HEK293 (cell line): ENCODE results near the gene PPFIA2.

Source experiments
- CTCF ChIA-PET: fragments of 350-600 bp; formaldehyde crosslinking; extraction: SDS; loops from one replicate; lab custom pipeline; 2021; ENCODE audit warnings: antibody characterized with exemption; lab: Yijun Ruan, JAX
- POLR2A ChIA-PET: fragments of 300-600 bp; formaldehyde crosslinking; extraction: SDS; loops from one replicate; lab custom pipeline; 2020; ENCODE audit warnings: antibody characterized with exemption, inconsistent platforms; lab: Yijun Ruan, JAX
- H3K27ac ChIP-seq: fragments of 200-500 bp; sonication (Bioruptor generic); 2 replicates; pipeline ENCODE4 v1.5.1; 2014; ENCODE audit warnings: low read depth, low read length, control low read depth, inconsistent platforms; ENCODE audit errors: extremely low read depth
- H3K36me3 ChIP-seq, 2 experiments: fragments of 200-500 bp in 1 of 2; sonication (Bioruptor generic) in 1 of 2; 1 replicate in 1 of 2; 2 replicates in 1 of 2; pipeline ENCODE4 v1.5.1; 2014 to 2017; ENCODE audit warnings: inconsistent platforms in 2 of 2, low read length in 2 of 2; ENCODE audit not compliant: control insufficient read depth in 2 of 2, insufficient read depth in 1 of 2
- H3K4me1 ChIP-seq: fragments of 200-500 bp; sonication (Bioruptor generic); 2 replicates; pipeline ENCODE4 v1.5.1; 2014; ENCODE audit warnings: mild to moderate bottlenecking, low read length, inconsistent platforms; ENCODE audit not compliant: control insufficient read depth, insufficient read depth
- H3K4me3 ChIP-seq: 2 replicates; pipeline ENCODE4 v1.5.1; 2011; ENCODE audit warnings: low read depth, mild to moderate bottlenecking, control low read depth, low read length, moderate library complexity
- H3K9me3 ChIP-seq: fragments of 200-500 bp; sonication (Bioruptor generic); 2 replicates; pipeline ENCODE4 v1.5.1; 2014; ENCODE audit warnings: low read depth, low read length, inconsistent platforms; ENCODE audit not compliant: control insufficient read depth, insufficient read depth
- GLIS1 ChIP-seq: fragments of 450-650 bp; formaldehyde crosslinking; IDR thresholded peaks from 2 replicates; pipeline ENCODE4 v1.5.1; 2016; ENCODE audit warnings: missing biosample characterization, missing genetic modification characterization
- GLIS2 ChIP-seq: fragments of 450-650 bp; formaldehyde crosslinking; IDR thresholded peaks from 2 replicates; pipeline ENCODE4 v1.5.1; 2016; ENCODE audit warnings: missing biosample characterization, missing genetic modification characterization
- HOXC10 ChIP-seq: sonication (generic); formaldehyde crosslinking; IDR thresholded peaks from 2 replicates; pipeline ENCODE4 v1.8.1; 2023; ENCODE audit warnings: mild to moderate bottlenecking, missing genetic modification reagents
- IKZF3 ChIP-seq: fragments of 450-650 bp; IDR thresholded peaks from 2 replicates; pipeline ENCODE4 v1.5.0; 2018; ENCODE audit warnings: missing biosample characterization, mild to moderate bottlenecking, missing genetic modification characterization, moderate library complexity
- OVOL3 ChIP-seq: fragments of 450-650 bp; formaldehyde crosslinking; IDR thresholded peaks from 2 replicates; pipeline ENCODE4 v1.5.1; 2016; ENCODE audit warnings: missing biosample characterization, missing genetic modification characterization
- SP7 ChIP-seq: fragments of 450-650 bp; formaldehyde crosslinking; IDR thresholded peaks from 2 replicates; pipeline ENCODE4 v1.5.1; 2016; ENCODE audit warnings: missing biosample characterization, missing genetic modification characterization
- WT1 ChIP-seq: fragments of 450-650 bp; formaldehyde crosslinking; IDR thresholded peaks from 2 replicates; pipeline ENCODE4 v1.5.1; 2016; ENCODE audit warnings: missing biosample characterization, missing genetic modification characterization
- YY1 ChIP-seq: fragments of 450-650 bp; formaldehyde crosslinking; IDR thresholded peaks from 2 replicates; pipeline ENCODE4 v1.5.1; 2018; ENCODE audit warnings: missing biosample characterization, missing genetic modification characterization
- ZBTB20 ChIP-seq: fragments of 450-650 bp; formaldehyde crosslinking; IDR thresholded peaks from 2 replicates; pipeline ENCODE4 v1.5.1; 2016; ENCODE audit warnings: missing biosample characterization, missing genetic modification characterization
- ZNF138 ChIP-seq: fragments of 450-650 bp; formaldehyde crosslinking; IDR thresholded peaks from 2 replicates; pipeline ENCODE4 v1.5.1; 2016; ENCODE audit warnings: missing biosample characterization, missing genetic modification characterization, borderline replicate concordance
- ZNF2 ChIP-seq: fragments of 450-650 bp; formaldehyde crosslinking; IDR thresholded peaks from 2 replicates; pipeline ENCODE4 v1.5.1; 2016; ENCODE audit warnings: missing biosample characterization, missing genetic modification characterization
- ZNF24 ChIP-seq: fragments of 450-650 bp; formaldehyde crosslinking; IDR thresholded peaks from 2 replicates; pipeline ENCODE4 v1.5.1; 2016; ENCODE audit warnings: missing biosample characterization, missing genetic modification characterization
- ZNF324 ChIP-seq: fragments of 450-650 bp; formaldehyde crosslinking; IDR thresholded peaks from 2 replicates; pipeline ENCODE4 v1.5.1; 2016; ENCODE audit warnings: missing biosample characterization, missing genetic modification characterization
- ZNF404 ChIP-seq: fragments of 450-650 bp; formaldehyde crosslinking; IDR thresholded peaks from 2 replicates; pipeline ENCODE4 v1.5.1; 2017; ENCODE audit warnings: missing biosample characterization, missing genetic modification characterization
- ZNF529 ChIP-seq: fragments of 450-650 bp; formaldehyde crosslinking; IDR thresholded peaks from 2 replicates; pipeline ENCODE4 v1.5.1; 2017; ENCODE audit warnings: missing genetic modification characterization, missing biosample characterization; ENCODE audit not compliant: insufficient replicate concordance
- ZNF549 ChIP-seq: fragments of 450-650 bp; IDR thresholded peaks from 2 replicates; pipeline ENCODE4 v1.5.1; 2018; ENCODE audit warnings: missing biosample characterization, missing genetic modification characterization, mild to moderate bottlenecking, inconsistent platforms, moderate library complexity
- ZNF571 ChIP-seq: fragments of 450-650 bp; formaldehyde crosslinking; IDR thresholded peaks from 2 replicates; pipeline ENCODE4 v1.5.0; 2017; ENCODE audit warnings: missing biosample characterization, missing genetic modification characterization
- ZNF610 ChIP-seq: fragments of 450-650 bp; formaldehyde crosslinking; IDR thresholded peaks from 2 replicates; pipeline ENCODE4 v1.5.1; 2016; ENCODE audit warnings: missing biosample characterization, missing genetic modification characterization, borderline replicate concordance
- ZNF621 ChIP-seq: fragments of 450-650 bp; formaldehyde crosslinking; IDR thresholded peaks from 2 replicates; pipeline ENCODE4 v1.5.1; 2017; ENCODE audit warnings: missing biosample characterization, missing genetic modification characterization
- ZNF626 ChIP-seq: fragments of 450-650 bp; sonication (Bioruptor Pico); formaldehyde crosslinking; IDR thresholded peaks from 2 replicates; pipeline ENCODE4 v1.5.1; 2018; ENCODE audit warnings: missing biosample characterization, missing genetic modification characterization, inconsistent platforms
- ZNF654 ChIP-seq: fragments of 450-650 bp; formaldehyde crosslinking; IDR thresholded peaks from 2 replicates; pipeline ENCODE4 v1.5.1; 2016; ENCODE audit warnings: low read depth, missing biosample characterization, missing genetic modification characterization
- ZNF843 ChIP-seq: fragments of 450-650 bp; formaldehyde crosslinking; IDR thresholded peaks from 2 replicates; pipeline ENCODE4 v1.5.1; 2016; ENCODE audit warnings: missing biosample characterization, missing genetic modification characterization
- ZXDB ChIP-seq: fragments of 450-650 bp; formaldehyde crosslinking; IDR thresholded peaks from 2 replicates; pipeline ENCODE4 v1.5.1; 2016; ENCODE audit warnings: missing biosample characterization, missing genetic modification characterization
- TF ChIP-seq, protein P1 (sequence below): fragments of 450-650 bp; formaldehyde crosslinking; IDR thresholded peaks from 2 replicates; pipeline ENCODE4 v1.5.1; 2016; ENCODE audit warnings: missing biosample characterization, missing genetic modification characterization
- TF ChIP-seq, protein P2 (sequence below): fragments of 450-650 bp; formaldehyde crosslinking; IDR thresholded peaks from 2 replicates; pipeline ENCODE4 v1.5.1; 2016; ENCODE audit warnings: missing biosample characterization, missing genetic modification characterization
- TF ChIP-seq, protein P3 (sequence below): fragments of 450-650 bp; formaldehyde crosslinking; IDR thresholded peaks from 2 replicates; pipeline ENCODE4 v1.5.1; 2016; ENCODE audit warnings: missing biosample characterization, missing genetic modification characterization
- TF ChIP-seq, protein P4 (sequence below): fragments of 450-650 bp; formaldehyde crosslinking; IDR thresholded peaks from 2 replicates; pipeline ENCODE4 v1.5.1; 2016; ENCODE audit warnings: missing biosample characterization, missing genetic modification characterization

Gene PPFIA2

DNA sequence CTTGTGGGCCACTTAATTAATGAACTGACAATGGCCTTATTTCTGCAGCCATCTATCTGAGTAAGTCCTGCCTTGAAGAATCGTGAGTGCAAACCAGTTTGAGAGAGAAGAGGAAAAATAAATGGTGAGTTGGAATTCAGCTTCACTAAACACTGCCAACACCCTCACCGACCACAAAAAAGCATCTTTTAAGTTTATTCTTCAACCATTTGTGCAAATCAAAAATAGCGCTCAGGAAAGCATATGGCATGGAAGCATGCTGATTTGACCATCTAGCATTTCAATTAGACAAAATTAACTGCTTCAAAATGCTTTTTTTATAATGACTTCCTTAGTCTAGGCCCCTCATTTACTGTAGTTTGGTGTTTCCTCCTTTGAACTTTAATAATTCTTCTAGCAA lies 294.0 kb downstream of the PPFIA2 start (continued):
- no peak for TF ChIP-seq ZNF549 (tag by site-specific recombination)
- TF ChIP-seq, all 188 proteins: peak for 0

DNA sequence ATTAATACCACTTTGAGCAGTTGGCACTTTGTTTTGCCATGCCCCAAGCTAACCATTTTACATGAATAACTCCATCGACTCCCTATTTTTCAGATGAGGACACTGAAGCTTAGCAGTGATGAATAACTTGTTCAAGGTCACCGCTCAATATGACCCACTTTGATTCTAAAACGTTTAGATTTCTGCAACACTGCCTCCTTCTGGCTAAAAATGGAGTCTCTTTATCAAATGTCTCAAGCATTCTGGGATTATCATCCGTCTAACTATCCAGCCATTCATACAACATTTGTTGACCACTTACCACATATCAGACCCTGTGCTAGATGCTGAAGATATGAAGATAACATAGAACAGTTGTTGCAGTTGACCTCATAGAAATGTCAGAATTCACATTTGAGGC lies 298.0 kb downstream of the PPFIA2 start:
- ChIA-PET CTCF (interaction anchor here (0.8 kb wide), 2 partner anchors 8 to 10 kb away, joined by 3 read pairs; no protein-coding TSS in a partner anchor), POLR2A (no interaction called here)
- Histone ChIP-seq H3K9me3 (no peaks in the 10 kb centered on the region), H3K36me3 (no peaks in the 10 kb centered on the region), H3K27ac (no peak overlapping the region), H3K4me1 (no peaks in the 10 kb centered on the region), H3K4me3 (no peak overlapping the region)
- TF ChIP-seq, protein P1, sequence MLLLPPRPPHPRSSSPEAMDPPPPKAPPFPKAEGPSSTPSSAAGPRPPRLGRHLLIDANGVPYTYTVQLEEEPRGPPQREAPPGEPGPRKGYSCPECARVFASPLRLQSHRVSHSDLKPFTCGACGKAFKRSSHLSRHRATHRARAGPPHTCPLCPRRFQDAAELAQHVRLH, result no peak
- TF ChIP-seq HOXC10 (CRISPR knock-in tag), result no peak
- no peak for TF ChIP-seq ZBTB20 (tag by site-specific recombination)
- no peak for TF ChIP-seq ZNF24 (tag by site-specific recombination)
- TF ChIP-seq YY1 (tag by site-specific recombination), result no peak
- TF ChIP-seq WT1 (tag by site-specific recombination), result no peak
- TF ChIP-seq ZNF529, result no peak
- TF ChIP-seq ZNF404, result no peak
- no peak for TF ChIP-seq ZNF2 (tag by site-specific recombination)
- no peak for TF ChIP-seq ZNF626 (tag by site-specific recombination)
- TF ChIP-seq ZNF843 (tag by site-specific recombination), result no peak
- no peak for TF ChIP-seq IKZF3

DNA sequence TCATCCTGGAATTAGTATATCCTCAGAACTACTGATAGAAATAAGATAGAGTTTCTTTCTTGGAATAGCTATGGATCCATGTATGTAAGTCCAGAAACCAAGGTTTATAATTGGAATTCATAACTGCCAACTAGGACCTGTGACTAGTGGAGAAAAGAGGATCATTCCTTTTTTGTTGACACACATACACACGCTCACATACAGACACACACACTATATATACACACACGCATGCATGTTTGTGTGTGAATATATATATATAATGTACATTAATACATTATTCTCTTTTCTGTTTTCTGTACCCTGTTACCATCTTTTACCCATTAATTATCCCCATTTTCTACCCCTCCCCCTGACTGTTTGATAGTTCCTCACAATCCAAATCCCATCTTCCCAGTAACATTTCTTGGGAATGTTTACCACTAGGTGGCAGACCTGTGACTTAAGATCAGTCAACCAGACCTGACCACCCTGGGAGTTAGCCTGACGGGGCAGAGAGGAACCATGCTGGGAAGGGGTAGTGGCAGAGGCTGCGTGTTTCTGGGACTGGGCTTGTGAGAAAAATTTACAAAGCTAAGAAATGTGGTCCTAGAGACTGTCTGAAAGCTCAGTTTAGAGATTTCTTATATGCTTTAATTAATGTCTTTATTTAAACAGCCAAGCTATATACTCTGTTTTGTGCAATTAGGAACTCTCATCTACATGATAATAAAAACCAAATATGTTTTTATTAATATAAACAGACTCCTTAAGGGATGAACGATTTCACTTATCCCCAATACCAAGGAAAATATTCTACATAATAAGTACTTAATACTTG lies 308.0 kb downstream of the PPFIA2 start:
- H3K36me3 ChIP-seq, result no peaks in the 10 kb centered on the region
- ChIA-PET CTCF (interaction anchor here (0.6 to 2.6 kb wide), 23 partner anchors 9 to 410 kb away, joined by 3 to 26 read pairs (median 3); no protein-coding TSS in a partner anchor), POLR2A (no interaction called here)
- H3K27ac ChIP-seq, result no peak overlapping the region
- no peaks in the 10 kb centered on the region for H3K4me1 ChIP-seq
- H3K9me3 ChIP-seq, result no peaks in the 10 kb centered on the region
- H3K4me3 ChIP-seq, result no peak overlapping the region
- TF ChIP-seq ZNF654 (tag by site-specific recombination), result peak; percentile 66
- TF ChIP-seq, protein P2, sequence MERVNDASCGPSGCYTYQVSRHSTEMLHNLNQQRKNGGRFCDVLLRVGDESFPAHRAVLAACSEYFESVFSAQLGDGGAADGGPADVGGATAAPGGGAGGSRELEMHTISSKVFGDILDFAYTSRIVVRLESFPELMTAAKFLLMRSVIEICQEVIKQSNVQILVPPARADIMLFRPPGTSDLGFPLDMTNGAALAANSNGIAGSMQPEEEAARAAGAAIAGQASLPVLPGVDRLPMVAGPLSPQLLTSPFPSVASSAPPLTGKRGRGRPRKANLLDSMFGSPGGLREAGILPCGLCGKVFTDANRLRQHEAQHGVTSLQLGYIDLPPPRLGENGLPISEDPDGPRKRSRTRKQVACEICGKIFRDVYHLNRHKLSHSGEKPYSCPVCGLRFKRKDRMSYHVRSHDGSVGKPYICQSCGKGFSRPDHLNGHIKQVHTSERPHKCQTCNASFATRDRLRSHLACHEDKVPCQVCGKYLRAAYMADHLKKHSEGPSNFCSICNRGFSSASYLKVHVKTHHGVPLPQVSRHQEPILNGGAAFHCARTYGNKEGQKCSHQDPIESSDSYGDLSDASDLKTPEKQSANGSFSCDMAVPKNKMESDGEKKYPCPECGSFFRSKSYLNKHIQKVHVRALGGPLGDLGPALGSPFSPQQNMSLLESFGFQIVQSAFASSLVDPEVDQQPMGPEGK (tag by site-specific recombination), result no peak
- TF ChIP-seq OVOL3, result no peak
- TF ChIP-seq ZNF610 (tag by site-specific recombination), result no peak
- TF ChIP-seq ZNF571 (tag by site-specific recombination), result no peak
- no peak for TF ChIP-seq SP7 (tag by site-specific recombination)
- no peak for TF ChIP-seq ZNF324 (tag by site-specific recombination)
- TF ChIP-seq, protein P3, sequence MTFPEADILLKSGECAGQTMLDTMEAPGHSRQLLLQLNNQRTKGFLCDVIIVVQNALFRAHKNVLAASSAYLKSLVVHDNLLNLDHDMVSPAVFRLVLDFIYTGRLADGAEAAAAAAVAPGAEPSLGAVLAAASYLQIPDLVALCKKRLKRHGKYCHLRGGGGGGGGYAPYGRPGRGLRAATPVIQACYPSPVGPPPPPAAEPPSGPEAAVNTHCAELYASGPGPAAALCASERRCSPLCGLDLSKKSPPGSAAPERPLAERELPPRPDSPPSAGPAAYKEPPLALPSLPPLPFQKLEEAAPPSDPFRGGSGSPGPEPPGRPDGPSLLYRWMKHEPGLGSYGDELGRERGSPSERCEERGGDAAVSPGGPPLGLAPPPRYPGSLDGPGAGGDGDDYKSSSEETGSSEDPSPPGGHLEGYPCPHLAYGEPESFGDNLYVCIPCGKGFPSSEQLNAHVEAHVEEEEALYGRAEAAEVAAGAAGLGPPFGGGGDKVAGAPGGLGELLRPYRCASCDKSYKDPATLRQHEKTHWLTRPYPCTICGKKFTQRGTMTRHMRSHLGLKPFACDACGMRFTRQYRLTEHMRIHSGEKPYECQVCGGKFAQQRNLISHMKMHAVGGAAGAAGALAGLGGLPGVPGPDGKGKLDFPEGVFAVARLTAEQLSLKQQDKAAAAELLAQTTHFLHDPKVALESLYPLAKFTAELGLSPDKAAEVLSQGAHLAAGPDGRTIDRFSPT (tag by site-specific recombination), result no peak
- TF ChIP-seq GLIS2, result no peak
- no peak for TF ChIP-seq ZXDB
- TF ChIP-seq ZNF621 (tag by site-specific recombination), result no peak
- peak; percentile 36; the same call in 1 of the 2 replicates for TF ChIP-seq GLIS1 (tag by site-specific recombination)
- TF ChIP-seq, protein P4, sequence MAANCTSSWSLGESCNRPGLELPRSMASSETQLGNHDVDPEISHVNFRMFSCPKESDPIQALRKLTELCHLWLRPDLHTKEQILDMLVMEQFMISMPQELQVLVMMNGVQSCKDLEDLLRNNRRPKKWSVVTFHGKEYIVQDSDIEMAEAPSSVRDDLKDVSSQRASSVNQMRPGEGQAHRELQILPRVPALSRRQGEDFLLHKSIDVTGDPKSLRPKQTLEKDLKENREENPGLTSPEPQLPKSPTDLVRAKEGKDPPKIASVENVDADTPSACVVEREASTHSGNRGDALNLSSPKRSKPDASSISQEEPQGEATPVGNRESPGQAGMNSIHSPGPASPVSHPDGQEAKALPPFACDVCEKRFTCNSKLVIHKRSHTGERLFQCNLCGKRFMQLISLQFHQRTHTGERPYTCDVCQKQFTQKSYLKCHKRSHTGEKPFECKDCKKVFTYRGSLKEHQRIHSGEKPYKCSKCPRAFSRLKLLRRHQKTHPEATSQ (tag by site-specific recombination), result no peak
- TF ChIP-seq ZNF138 (tag by site-specific recombination), result no peak
